Activated T-helper 1 cell treated with Interleukin-2 at 50 U/mL for 16 hours (primary cell): ENCODE results near the gene WDR91.

Experiments
- DNase-seq: peaks from one replicate; pipeline ENCODE4 v3.0.0-alpha.2; 2020; ENCODE audit warnings: low read depth

WDR91 gene

GRCh38 chr7:135197906-135198655, 13.2 kb downstream of the WDR91 start:
- DNase-seq: no peak

DNA sequence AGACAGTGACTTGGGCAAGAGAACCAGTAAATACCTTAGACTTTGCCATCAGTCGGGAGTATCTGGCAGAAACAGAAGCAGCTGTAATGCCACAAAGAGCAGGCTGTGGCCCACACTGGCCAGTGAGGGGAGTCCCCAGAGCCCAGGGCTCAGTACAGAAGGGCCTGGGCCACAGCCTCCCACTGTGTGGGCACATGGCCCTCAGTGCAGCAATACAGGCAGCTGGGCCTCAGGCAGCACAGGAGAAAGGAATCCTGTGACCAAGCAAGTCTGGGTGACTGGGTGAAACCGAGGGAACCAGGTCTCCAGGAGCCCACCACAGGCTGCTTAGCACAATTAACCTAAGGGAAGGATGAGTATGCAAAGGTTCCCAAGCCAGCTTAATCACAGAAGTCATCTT, 14.0 kb downstream of the WDR91 start:
- no peak for DNase-seq

DNA sequence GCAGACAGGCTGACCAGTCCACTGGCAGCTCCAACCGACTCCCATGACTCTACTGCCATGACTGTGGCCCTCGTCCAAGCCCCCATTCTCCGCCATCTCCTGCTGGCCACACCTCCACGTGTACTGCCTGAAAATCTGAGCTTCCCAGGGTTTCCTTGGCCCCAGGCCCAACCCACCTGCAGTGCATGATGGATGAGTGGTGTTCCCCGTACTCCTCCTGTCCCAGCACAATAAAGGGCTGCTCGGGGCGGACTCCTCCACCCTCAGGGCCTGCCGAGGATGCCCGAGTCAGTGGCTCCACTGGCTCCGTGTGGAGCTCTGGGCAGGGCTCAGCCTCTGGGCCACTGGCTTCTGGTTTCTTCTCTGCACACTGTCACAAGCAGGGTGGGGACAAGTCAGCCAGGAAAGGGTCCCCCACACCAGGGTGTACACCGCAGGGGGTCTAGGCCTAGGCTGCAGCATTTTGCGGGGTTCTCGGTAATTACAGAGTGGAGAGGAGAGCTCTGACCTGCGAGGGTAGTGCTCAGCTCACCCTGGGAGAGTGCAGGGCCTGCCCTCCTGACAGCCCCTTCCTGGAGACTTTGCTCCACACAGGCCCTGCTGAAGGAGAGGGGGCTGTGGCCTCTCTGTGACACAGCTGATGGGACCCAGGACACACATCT, 15.2 kb downstream of the WDR91 start:
- DNase-seq: no peak

DNA sequence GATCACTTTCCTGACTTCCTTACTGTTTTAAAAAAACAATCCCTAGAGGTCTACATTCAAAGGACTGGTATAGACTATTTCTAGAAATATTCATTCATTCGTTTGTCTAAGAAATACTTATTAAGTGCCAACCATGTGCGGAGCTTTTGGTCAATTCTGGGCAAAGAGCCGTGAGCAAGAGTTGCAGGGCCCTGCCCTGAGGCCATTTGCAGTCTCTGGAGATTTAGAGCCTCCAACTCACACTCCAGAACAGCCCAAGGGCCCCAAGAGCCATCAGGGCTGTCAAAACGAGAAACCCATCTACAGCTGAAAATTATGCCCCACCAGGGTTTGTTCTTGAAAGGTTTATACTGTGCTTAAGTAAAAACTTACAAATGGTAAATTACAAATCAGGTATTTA, 16.2 kb downstream of the WDR91 start:
- no peak for DNase-seq

DNA sequence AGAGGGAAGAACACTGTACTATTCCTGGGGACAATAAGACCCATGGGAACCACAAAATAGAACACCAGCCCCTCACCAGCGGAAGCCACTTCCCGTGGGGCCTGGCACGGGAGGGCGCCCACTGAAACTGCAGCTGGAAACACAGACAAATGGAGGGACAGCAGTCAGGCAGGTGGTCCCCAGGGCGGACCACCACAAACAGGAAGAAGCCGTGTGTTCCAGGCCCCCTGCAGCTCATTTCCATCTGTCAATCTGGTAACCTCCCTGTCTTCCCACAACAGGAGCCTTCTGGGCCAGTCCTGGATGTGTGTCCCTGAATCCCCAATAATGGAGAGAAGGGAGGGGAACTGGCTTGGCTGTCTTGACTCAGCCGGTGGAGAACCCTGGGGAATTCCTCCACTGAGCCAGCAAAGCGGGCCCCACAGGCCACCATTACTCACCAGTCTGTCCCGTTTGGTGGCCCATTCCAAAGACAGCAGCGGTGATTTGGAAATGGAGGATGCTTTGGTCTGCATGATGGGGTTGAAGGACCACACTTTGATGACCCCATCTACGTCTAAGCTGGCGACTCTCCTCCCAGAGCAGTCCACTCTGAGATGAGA, 16.7 kb downstream of the WDR91 start:
- no peak for DNase-seq

GRCh38 chr7:135193615-135194081, 17.7 kb downstream of the WDR91 start:
- DNase-seq: no peak

DNA sequence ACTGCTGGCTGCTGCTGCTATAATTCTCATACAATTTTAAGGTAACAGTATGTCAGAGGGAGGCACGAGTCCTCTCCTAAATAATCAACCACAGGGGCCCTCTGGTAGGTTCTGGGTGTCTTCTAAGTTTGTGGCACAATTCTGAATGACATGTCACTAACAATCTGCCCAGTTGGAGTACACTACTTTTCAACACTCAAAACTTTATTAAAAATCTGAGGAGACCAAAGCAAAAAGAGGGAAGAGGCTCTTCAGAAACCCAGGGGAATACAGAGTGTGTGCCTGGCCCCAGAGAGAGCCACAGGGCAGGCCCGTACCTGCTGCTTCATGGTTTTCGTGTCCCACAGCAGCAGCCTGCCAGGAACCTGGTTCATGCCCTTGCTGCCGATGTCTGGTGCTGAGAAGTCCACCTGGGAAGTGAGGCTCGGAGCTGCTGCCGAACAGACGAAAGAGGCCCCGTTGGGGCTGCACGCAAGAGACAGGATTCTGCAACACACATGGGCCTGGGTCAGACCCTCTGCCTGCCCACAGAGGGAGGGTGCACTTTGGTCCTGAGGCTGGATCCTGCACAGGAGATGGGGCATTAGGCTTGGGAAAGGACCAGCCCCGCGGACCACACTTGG, 18.3 kb downstream of the WDR91 start:
- no peak for DNase-seq

DNA sequence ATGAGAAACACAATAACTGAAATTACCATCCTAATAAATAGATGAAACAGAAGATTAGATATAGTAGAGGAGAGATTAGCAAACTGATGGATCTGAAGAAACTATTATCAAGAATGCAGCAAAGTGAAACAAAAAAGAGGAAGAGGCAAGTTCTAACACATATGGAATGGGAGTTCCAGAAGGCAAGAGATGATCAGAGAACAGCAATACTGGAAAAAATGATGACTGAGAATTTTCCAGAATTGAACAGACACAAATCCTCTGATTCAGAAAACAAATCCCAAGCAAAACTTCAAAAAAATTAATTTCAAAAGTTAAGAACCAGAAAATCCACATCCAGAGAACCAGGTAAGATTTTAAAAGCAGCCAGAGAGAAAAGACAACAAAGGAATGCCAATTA, 20.6 kb downstream of the WDR91 start:
- no peak for DNase-seq

DNA sequence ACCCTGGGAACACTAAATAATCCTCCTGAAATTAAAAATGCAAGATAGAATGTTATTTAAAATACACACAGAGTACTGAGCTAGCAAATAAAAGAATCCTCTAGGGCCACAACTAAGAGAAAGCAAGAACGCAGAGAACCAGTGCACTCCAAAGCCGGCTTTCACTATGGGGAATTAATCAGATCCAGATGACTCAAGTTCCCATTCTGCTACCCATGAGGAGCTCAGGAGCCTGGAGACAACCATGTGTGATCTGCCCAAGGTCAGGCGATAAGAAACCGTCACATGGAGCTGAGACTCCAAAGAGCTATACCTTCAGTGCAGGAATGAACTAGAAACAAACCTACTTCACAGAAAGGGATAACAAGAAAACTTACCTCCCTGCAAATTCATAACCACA, 21.4 kb downstream of the WDR91 start:
- no peak for DNase-seq

DNA sequence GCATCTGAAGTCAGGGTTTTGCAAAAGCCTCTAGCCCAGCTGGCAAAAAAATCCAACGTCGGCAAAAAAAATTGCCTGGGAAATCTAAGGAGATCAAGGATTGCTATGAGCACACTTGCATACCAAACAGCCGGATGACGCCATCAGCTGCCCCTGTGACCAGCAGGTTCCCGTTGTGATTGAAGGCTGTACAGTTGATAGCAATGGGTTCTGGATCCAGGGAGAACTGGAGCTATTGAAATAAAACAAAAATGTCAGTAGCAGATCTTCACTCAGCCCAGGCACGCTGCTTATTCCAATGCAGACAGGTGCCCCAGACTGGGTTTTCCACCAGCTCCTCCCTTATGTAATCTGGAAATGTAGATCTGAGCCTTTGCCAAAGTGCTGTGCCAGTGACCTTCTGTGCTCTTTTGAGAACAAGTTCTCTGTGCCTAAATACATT, 22.1 kb downstream of the WDR91 start:
- no peak for DNase-seq

- DNase-seq: no peak
Measured at GRCh38 chr7:135188298-135188984, 22.9 kb downstream of the WDR91 start.

GRCh38 chr7:135186841-135187253, 24.5 kb downstream of the WDR91 start:
- no peak for DNase-seq

DNA sequence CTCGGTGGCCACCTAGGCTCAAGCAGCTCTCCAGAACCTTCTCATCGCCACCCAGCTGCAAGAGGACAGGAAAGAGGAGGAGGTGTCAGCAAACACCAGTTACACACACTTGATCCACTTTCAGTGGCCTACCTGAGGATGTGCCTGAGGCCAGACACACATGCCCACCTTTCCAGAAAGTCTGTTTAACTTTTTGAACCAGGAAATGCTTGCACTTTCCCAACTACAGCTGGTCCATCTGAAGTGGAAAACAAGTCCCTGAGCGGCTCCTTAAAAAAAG, 25.1 kb downstream of the WDR91 start:
- DNase-seq: no peak

GRCh38 chr7:135185471-135186260, 25.7 kb downstream of the WDR91 start:
- DNase-seq: no peak

DNA sequence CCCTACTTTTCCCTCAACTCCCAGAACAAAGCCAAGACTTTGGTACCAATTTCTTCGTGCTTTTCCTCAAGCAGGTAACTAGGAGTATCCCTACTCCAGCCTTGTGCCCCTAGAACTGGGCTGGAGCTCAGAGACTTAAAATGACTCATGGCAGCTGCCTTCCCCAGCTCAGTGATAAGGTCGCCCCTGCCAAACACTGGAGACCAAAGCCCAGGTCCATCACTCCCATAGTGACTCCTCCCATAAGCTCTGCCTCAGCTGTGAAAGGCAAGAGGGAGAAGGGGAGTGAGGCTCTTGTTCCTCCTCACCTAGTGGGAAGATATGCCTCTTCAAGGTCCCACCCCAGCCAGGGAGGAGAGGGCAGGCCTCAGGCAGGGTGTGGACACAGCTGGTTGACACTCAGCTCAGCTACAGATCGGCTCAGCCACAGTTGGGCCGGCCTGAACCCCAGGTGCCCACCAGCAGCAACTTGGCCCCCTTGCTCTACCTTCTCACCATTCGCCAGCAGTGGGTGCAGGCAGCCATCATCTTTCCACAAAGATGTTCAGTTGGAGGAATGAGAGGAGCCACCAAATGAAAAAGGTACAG, 27.0 kb downstream of the WDR91 start:
- DNase-seq: no peak

GRCh38 chr7:135183478-135183877, 27.8 kb downstream of the WDR91 start:
- DNase-seq: no peak

DNA sequence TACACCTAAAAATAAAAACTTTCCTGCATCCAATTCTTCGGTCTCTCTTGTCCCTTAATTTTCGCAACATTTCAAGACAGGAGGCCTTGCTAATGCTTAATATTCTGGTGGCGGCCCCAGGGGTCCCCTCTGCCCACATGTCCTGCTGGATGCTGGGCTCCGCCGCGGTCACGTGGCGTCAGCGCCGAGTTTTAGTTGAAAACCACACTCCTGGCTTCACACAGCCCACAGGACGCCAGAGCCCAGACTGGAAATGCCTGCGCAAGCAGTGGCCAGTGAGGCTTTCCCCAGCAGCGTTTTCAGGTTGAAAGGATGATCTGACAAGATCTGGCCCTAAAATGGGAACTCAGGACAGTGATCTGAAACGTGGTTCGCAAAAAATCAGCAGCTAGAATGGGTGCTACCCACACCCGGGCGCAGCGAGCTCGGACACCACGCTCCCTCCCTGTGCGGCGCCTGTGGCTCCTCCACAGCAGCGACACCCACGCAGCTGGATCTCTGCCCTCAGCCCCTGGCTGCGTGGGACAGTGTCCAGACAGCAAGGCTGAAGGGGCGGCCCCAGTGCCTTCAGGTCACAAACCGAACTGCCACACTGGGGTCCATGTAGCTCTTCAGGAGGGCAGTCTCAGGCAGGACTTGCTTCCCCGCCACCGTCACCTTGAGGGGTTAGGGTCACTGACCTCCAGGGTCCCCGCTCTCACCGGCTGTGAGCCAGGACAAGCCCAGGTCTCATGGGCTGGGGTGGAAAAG, 29.2 kb downstream of the WDR91 start:
- DNase-seq: no peak

DNA sequence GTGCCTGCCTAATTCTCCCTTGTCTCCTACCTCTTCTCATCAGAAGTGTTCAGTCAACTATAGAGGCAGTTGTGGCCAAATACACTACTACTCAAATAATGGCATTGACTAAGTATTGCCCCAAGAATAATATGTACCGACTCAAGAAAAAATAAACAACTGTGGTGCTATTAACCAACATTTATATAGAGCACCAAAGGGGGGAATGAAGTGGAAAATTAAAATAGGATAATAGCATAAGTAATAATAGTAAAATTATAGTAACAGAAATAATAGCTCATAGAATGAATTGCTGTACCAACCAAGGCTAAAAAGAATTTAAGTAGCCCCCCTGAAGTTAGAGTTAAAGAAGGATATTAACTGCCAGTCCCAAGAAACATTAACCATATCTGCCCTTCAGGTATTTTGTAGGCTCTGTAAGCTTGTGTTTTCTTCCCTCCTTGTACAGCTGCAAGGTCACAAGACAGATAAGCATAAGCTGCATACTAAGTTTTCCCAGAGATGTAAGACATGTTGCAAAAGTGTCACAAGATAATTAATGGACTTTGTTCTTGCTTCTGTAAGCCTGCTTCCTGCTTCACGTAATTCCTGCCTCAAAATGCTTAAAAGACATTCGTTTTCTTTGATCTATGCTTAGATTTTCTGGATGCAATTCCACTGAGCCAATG, 29.9 kb downstream of the WDR91 start:
- DNase-seq: no peak

DNA sequence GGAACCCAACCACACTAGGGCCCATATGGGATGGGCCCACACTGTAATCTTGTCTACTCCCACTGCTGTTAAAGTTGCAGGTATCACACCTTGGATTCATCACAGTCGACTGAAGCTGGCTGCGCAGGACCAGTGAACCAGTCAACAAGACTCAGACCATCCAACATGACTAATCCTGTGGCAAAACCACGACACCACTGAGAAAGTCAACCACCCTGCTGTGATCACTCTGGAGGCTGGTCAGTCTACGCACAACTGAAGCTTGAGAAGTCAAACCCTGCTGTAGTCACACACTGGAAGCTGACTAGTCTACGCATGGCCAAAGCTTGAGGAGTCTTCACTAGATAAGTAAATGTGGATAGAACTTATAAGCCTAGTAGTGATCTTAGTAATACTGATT, 31.2 kb downstream of the WDR91 start:
- DNase-seq: no peak
